GM19324 (cell line): ENCODE results near the gene SLCO3A1.

Experiments
- ATAC-seq: cut with Tn5 transposase; IDR thresholded peaks from one replicate; pipeline ENCODE4 v1.9.1; 2021; ENCODE audit warnings: mild to moderate bottlenecking, moderate library complexity; ENCODE audit not compliant: unreplicated experiment, low FRiP score

Gene SLCO3A1

GRCh38 chr15:91909111-91909510, 55.6 kb downstream of the SLCO3A1 start:
- no peak for ATAC-seq

GRCh38 chr15:91909574-91909973, 56.1 kb downstream of the SLCO3A1 start:
- ATAC-seq = no peak

- ATAC-seq = no peak
Observed at GRCh38 chr15:91911844-91912243, 58.3 kb downstream of the SLCO3A1 start.

- ATAC-seq = no peak
Observed at GRCh38 chr15:91912336-91912735, 58.8 kb downstream of the SLCO3A1 start.

GRCh38 chr15:91913560-91913959, 60.1 kb downstream of the SLCO3A1 start:
- ATAC-seq = no peak

GRCh38 chr15:91915576-91915975, 62.1 kb downstream of the SLCO3A1 start:
- ATAC-seq = no peak

- ATAC-seq = no peak
Observed at GRCh38 chr15:91916051-91916450, 62.5 kb downstream of the SLCO3A1 start.

- no peak for ATAC-seq
Observed at GRCh38 chr15:91917686-91918360, 64.3 kb downstream of the SLCO3A1 start.

- ATAC-seq = no peak
Observed at GRCh38 chr15:91919014-91919534, 65.6 kb downstream of the SLCO3A1 start.

- no peak for ATAC-seq
Observed at GRCh38 chr15:91921188-91921842, 67.8 kb downstream of the SLCO3A1 start.

GRCh38 chr15:91921843-91922198, 68.3 kb downstream of the SLCO3A1 start:
- ATAC-seq = no peak

- no peak for ATAC-seq
Observed at GRCh38 chr15:91922646-91923547, 69.4 kb downstream of the SLCO3A1 start.

GRCh38 chr15:91924183-91924582, 70.7 kb downstream of the SLCO3A1 start:
- no peak for ATAC-seq

- ATAC-seq = no peak
Observed at GRCh38 chr15:91924837-91925495, 71.5 kb downstream of the SLCO3A1 start.

- ATAC-seq = no peak
Observed at GRCh38 chr15:91925794-91926193, 72.3 kb downstream of the SLCO3A1 start.

GRCh38 chr15:91926908-91927270, 73.4 kb downstream of the SLCO3A1 start:
- ATAC-seq = no peak

- ATAC-seq = no peak
Observed at GRCh38 chr15:91927585-91927984, 74.1 kb downstream of the SLCO3A1 start.

- ATAC-seq = no peak
Observed at GRCh38 chr15:91928675-91929074, 75.2 kb downstream of the SLCO3A1 start.

GRCh38 chr15:91929509-91929908, 76.0 kb downstream of the SLCO3A1 start:
- ATAC-seq = no peak

GRCh38 chr15:91930092-91930491, 76.6 kb downstream of the SLCO3A1 start:
- no peak for ATAC-seq
